GM23248 (cell line): Measurements from ENCODE around the gene ERN1. TPM values are rescaled to one million over a fixed set of nuclear protein-coding genes. Genes with fewer than 3 reads are reported as not detected.
"Not testable (repeated sequence)": the region's sequence is repeated elsewhere in the genome, so short reads cannot be mapped to it uniquely, and the experiment has no call there.

Source experiments
- DNase-seq: peaks from one replicate; pipeline ENCODE4 v3.0.0-alpha.2; 2015
- H2AFZ ChIP-seq: fragments of 200-600 bp; sonication (generic); 2 replicates; pipeline ENCODE4 v1.6.1; 2016; ENCODE audit warnings: antibody characterized with exemption
- H3F3A ChIP-seq: fragments of 200-600 bp; sonication (generic); 2 replicates; pipeline ENCODE4 v1.6.1; 2016; ENCODE audit warnings: mild to moderate bottlenecking, antibody characterized with exemption, mixed run types; ENCODE audit not compliant: insufficient read depth
- H3K27ac ChIP-seq: fragments of 200-600 bp; sonication (generic); 2 replicates; pipeline ENCODE4 v1.5.1; 2016; ENCODE audit warnings: mild to moderate bottlenecking
- H3K27me3 ChIP-seq: fragments of 200-600 bp; sonication (generic); replicated peaks from 2 replicates; pipeline ENCODE4 v1.6.1; 2016; ENCODE audit warnings: mild to moderate bottlenecking; ENCODE audit not compliant: insufficient read depth
- H3K36me3 ChIP-seq: fragments of 200-600 bp; sonication (generic); 2 replicates; pipeline ENCODE4 v1.6.1; 2016; ENCODE audit warnings: low read depth, mild to moderate bottlenecking
- H3K4me1 ChIP-seq: fragments of 200-600 bp; sonication (generic); 2 replicates; pipeline ENCODE4 v1.6.1; 2016; ENCODE audit warnings: mild to moderate bottlenecking; ENCODE audit not compliant: insufficient read depth
- H3K4me2 ChIP-seq: fragments of 200-600 bp; sonication (generic); one replicate; pipeline ENCODE4 v1.6.1; 2016; ENCODE audit warnings: mild to moderate bottlenecking; ENCODE audit not compliant: unreplicated experiment
- H3K4me3 ChIP-seq: fragments of 200-600 bp; sonication (generic); 2 replicates; pipeline ENCODE4 v1.5.1; 2016; ENCODE audit warnings: mild to moderate bottlenecking
- H3K79me2 ChIP-seq: fragments of 200-600 bp; sonication (generic); 2 replicates; pipeline ENCODE4 v1.6.1; 2016; ENCODE audit warnings: mild to moderate bottlenecking; ENCODE audit not compliant: insufficient read depth
- H3K9ac ChIP-seq: fragments of 200-600 bp; sonication (generic); 2 replicates; pipeline ENCODE4 v1.6.1; 2016; ENCODE audit warnings: mild to moderate bottlenecking
- H3K9me2 ChIP-seq: fragments of 200-600 bp; sonication (generic); 2 replicates; pipeline ENCODE4 v1.6.1; 2016; ENCODE audit warnings: mixed run types, mild to moderate bottlenecking, moderate library complexity; ENCODE audit not compliant: insufficient read depth
- H3K9me3 ChIP-seq: fragments of 200-600 bp; sonication (generic); one replicate; pipeline ENCODE4 v1.6.1; 2017; ENCODE audit warnings: low read depth
- H4K20me1 ChIP-seq: fragments of 200-600 bp; sonication (generic); 2 replicates; pipeline ENCODE4 v1.6.0; 2016; ENCODE audit not compliant: insufficient read depth
- EZH2 ChIP-seq: fragments of 200-600 bp; sonication (generic); IDR thresholded peaks from 2 replicates; pipeline ENCODE4 v1.6.1; 2018; ENCODE audit warnings: antibody characterized with exemption, mild to moderate bottlenecking; ENCODE audit not compliant: insufficient read depth, poor library complexity, severe bottlenecking
- EZH2phosphoT487 ChIP-seq: fragments of 200-600 bp; sonication (generic); IDR thresholded peaks from 2 replicates; pipeline ENCODE4 v1.6.1; 2018; ENCODE audit warnings: antibody characterized with exemption, moderate library complexity, mild to moderate bottlenecking, low read depth; ENCODE audit not compliant: insufficient read depth
- WGBS, 2 experiments: methylation state at CpG; one replicate each; pipeline ENCODE4 v1.1.6; 2015 to 2017; ENCODE audit warnings: low lambda C conversion rate in 2 of 2, low coverage in 1 of 2; ENCODE audit errors: missing lambda C conversion rate in 2 of 2; 5-methylcytosine and 5-hydroxymethylcytosine counted together
- in situ Hi-C: fragments of 300-500 bp; cut with MboI; formaldehyde crosslinking; loops from 2 replicates; pipeline ENCODE4 v1.15.0; 2020
- polyA plus RNA-seq: library from polyadenylated mRNA; unstranded; fragments of >200 nt; fragmentation: Nextera tagmentation; extraction: Ambion mirVana; gene quantifications from 2 replicates; pipeline ENCODE4 v1.2.1, GENCODE V29; 2016
- total RNA-seq: library from RNA; depleted of rRNA; stranded (reverse); fragments of >200 nt; shearing (Covaris generic); gene quantifications from 2 replicates; pipeline ENCODE4 v1.2.3, GENCODE V29; 2014

ERN1 gene
- total and polyA plus RNA-seq, 2 experiments from 2014 or later, result 5.8 to 9.9 TPM

GRCh38 chr17:64171041-64171440 lies 41.1 kb upstream of the ERN1 start:
- no peaks in the 10 kb centered on the region for H3K4me1 ChIP-seq
- H3K4me2 ChIP-seq, result no peak overlapping the region
- no peak overlapping the region for H3K4me3 ChIP-seq
- in situ Hi-C loops, result no loop called here
- TF ChIP-seq EZH2phosphoT487, result no peak
- TF ChIP-seq EZH2, result no peak
- no peaks in the 10 kb centered on the region for H3K9me2 ChIP-seq
- peaks cover 5% of the 10 kb centered on the region; the same call in 1 of the 2 replicates for H3K36me3 ChIP-seq
- no peak overlapping the region for H2AFZ ChIP-seq
- WGBS, 2 experiments, result 91% methylated on average over 8 of the region's 8 CpGs
- H3K27me3 ChIP-seq, result no peaks in the 10 kb centered on the region
- H3F3A ChIP-seq, result no peaks in the 10 kb centered on the region
- no peak overlapping the region for H3K27ac ChIP-seq
- no peak overlapping the region for H3K9ac ChIP-seq
- DNase-seq, result peak; percentile 23
- H4K20me1 ChIP-seq, result no peaks in the 10 kb centered on the region
- no peaks in the 10 kb centered on the region for H3K9me3 ChIP-seq
- H3K79me2 ChIP-seq, result no peaks in the 10 kb centered on the region

GRCh38 chr17:64170286-64170685 lies 40.3 kb upstream of the ERN1 start:
- Histone ChIP-seq H3K27me3 (no peaks in the 10 kb centered on the region), H3K9me2 (no peaks in the 10 kb centered on the region), H2AFZ (no peak overlapping the region), H3K27ac (no peak overlapping the region), H3K4me2 (no peak overlapping the region), H3F3A (no peaks in the 10 kb centered on the region), H3K4me3 (no peak overlapping the region), H3K36me3 (peaks cover 4% of the 10 kb centered on the region; the same call in 1 of the 2 replicates), H3K79me2 (no peaks in the 10 kb centered on the region), H3K9ac (no peak overlapping the region), H4K20me1 (no peaks in the 10 kb centered on the region), H3K9me3 (no peaks in the 10 kb centered on the region), H3K4me1 (no peaks in the 10 kb centered on the region)
- 82 to 92% methylated on average over 3 to 4 of the region's 4 CpGs for WGBS, 2 experiments
- in situ Hi-C loops, result no loop called here
- no peak for DNase-seq
- TF ChIP-seq EZH2phosphoT487 (no peak), EZH2 (no peak)

GRCh38 chr17:64167666-64168065 lies 37.7 kb upstream of the ERN1 start:
- H3K36me3 ChIP-seq, H3K4me3 ChIP-seq, H3K79me2 ChIP-seq, DNase-seq, H3K9ac ChIP-seq, H3F3A ChIP-seq, H3K27ac ChIP-seq, H3K4me2 ChIP-seq, H4K20me1 ChIP-seq, H2AFZ ChIP-seq, H3K4me1 ChIP-seq, H3K9me2 ChIP-seq, in situ Hi-C loops, H3K9me3 ChIP-seq, H3K27me3 ChIP-seq: not testable (repeated sequence)
- 95 to 100% methylated on average over 3 of the region's 3 CpGs for WGBS, 2 experiments

- no peak overlapping the region for H3K4me3 ChIP-seq
- no peaks in the 10 kb centered on the region for H3K27me3 ChIP-seq
- no peak overlapping the region for H2AFZ ChIP-seq
- no peak overlapping the region for H3K27ac ChIP-seq
- no peaks in the 10 kb centered on the region for H3K9me2 ChIP-seq
- no peak overlapping the region for H3K9ac ChIP-seq
- 100% methylated on average over 3 of the region's 3 CpGs for WGBS, 2 experiments
- in situ Hi-C loops, result no loop called here
- TF ChIP-seq EZH2phosphoT487 (no peak), EZH2 (no peak)
- H3K9me3 ChIP-seq, result no peaks in the 10 kb centered on the region
- no peaks in the 10 kb centered on the region for H4K20me1 ChIP-seq
- peaks cover 4% of the 10 kb centered on the region; the same call in 1 of the 2 replicates for H3K36me3 ChIP-seq
- DNase-seq, result no peak
- no peaks in the 10 kb centered on the region for H3F3A ChIP-seq
- H3K4me2 ChIP-seq, result no peak overlapping the region
- H3K4me1 ChIP-seq, result 0 out of 2 replicates have a peak, but pooled peaks cover under 1% of the 10 kb centered on the region
- no peaks in the 10 kb centered on the region for H3K79me2 ChIP-seq
Observed at GRCh38 chr17:64166876-64167275, 36.9 kb upstream of the ERN1 start.

DNA sequence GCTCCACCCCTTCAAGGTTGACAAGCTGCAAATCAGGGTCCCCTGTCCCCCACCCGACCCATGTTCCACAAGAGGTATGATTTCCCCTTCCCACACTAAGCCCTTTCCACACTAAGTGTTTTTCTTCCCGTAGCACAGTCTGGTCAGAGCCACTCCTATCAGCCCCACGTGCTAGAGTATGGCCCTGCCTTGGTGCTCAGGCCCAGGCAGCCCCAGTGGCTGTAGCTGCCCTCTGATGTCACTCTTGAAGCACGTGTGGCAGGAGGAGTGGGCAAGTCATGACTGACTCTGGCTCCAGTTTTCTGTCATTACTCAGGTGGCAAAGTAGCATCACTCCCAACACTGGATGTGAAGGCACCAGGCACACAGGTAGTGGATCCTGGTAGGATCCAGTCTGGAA lies 35.4 kb upstream of the ERN1 start:
- Histone ChIP-seq H3K4me3 (no peak overlapping the region), H3K27ac (no peak overlapping the region), H3K27me3 (no peaks in the 10 kb centered on the region), H3K9me2 (no peaks in the 10 kb centered on the region), H3K79me2 (no peaks in the 10 kb centered on the region), H3F3A (no peaks in the 10 kb centered on the region), H4K20me1 (no peaks in the 10 kb centered on the region), H3K36me3 (peaks cover 4% of the 10 kb centered on the region; the same call in 1 of the 2 replicates), H3K4me1 (peaks cover 15% of the 10 kb centered on the region), H3K9me3 (no peaks in the 10 kb centered on the region), H3K4me2 (no peak overlapping the region), H3K9ac (no peak overlapping the region), H2AFZ (no peak overlapping the region)
- 88% methylated on average over 4 of the region's 4 CpGs for WGBS, 2 experiments
- TF ChIP-seq EZH2phosphoT487 (no peak), EZH2 (no peak)
- DNase-seq, result no peak
- in situ Hi-C loops, result no loop called here
